Activated naive CD8-positive, alpha-beta T cell treated with anti-CD3 and anti-CD28 coated beads for 36 hours (primary cell): ENCODE measurements around the gene TOMM7. TPM values are rescaled to one million over a fixed set of nuclear protein-coding genes. Genes with fewer than 3 reads are reported as not detected.

Source experiments
- total RNA-seq, 2 experiments: library from RNA; stranded (reverse); gene quantifications; one replicate each; pipeline ENCODE4 v1.2.3, GENCODE V29; 2021

TOMM7 gene
- total RNA-seq, 2 experiments from 2014 or later: 249 to 257 TPM

Other genes with a start within 250 kb of the TOMM7 start
- under 1 TPM in 1 of 2 experiments, not detected in 1; 0.60 TPM for gene IL6, start 95.6 kb downstream of the TOMM7 start, total RNA-seq
- gene HYCC1, start 191.3 kb upstream of the TOMM7 start, total RNA-seq: 10 to 100 TPM; 24.8 to 27.9 TPM